Measurements from ENCODE around the gene DLGAP3.
"Not testable (repeated sequence)": the region's sequence is repeated elsewhere in the genome, so short reads cannot be mapped to it uniquely, and the experiment has no call there.

DLGAP3 gene, protein sequence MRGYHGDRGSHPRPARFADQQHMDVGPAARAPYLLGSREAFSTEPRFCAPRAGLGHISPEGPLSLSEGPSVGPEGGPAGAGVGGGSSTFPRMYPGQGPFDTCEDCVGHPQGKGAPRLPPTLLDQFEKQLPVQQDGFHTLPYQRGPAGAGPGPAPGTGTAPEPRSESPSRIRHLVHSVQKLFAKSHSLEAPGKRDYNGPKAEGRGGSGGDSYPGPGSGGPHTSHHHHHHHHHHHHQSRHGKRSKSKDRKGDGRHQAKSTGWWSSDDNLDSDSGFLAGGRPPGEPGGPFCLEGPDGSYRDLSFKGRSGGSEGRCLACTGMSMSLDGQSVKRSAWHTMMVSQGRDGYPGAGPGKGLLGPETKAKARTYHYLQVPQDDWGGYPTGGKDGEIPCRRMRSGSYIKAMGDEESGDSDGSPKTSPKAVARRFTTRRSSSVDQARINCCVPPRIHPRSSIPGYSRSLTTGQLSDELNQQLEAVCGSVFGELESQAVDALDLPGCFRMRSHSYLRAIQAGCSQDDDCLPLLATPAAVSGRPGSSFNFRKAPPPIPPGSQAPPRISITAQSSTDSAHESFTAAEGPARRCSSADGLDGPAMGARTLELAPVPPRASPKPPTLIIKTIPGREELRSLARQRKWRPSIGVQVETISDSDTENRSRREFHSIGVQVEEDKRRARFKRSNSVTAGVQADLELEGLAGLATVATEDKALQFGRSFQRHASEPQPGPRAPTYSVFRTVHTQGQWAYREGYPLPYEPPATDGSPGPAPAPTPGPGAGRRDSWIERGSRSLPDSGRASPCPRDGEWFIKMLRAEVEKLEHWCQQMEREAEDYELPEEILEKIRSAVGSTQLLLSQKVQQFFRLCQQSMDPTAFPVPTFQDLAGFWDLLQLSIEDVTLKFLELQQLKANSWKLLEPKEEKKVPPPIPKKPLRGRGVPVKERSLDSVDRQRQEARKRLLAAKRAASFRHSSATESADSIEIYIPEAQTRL

DNA sequence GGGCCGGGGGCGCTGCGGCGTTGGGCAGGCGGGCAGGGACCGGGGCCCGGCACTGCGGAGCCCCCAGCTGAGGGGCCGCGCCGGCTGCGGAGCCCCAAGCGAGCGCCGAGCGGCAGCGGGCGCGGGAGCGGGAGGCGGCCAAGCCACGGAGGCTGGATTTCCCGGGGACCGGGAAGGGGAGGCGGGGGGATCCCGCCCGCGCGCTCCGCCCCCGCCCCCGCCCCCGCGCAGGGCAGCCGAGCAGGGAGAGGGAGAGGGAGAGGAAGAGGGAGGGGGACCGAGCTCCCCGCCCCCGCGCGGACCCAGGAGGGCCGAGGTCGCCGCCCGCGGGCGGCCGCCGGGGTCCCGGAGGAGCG, at the start of gene DLGAP3:
Gene DLGAP3 (minus strand): TSS at position 154 of the 356 bp plus-strand sequence. CDS start 24,267 bp downstream, outside the sequence.
- DNase-seq = no peak

DNA sequence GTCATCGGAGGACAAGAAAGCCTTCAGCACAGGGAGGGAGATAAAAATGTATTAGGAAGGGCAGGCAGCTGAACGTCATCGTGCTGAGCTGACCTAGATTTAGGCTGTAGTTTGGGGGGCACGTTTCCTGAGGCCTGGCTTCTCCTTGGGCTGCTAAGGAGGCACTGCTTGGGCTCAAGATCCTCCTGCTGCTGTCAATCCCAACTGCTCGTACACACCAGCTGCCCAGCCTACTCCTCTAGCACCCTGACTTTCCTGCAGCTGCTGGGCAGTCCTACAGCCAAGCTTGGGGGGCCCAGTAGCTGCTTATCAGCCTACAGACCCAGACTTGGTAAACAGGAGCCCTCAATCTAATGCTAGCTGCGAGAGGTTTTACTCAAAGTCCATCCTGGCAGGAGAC, 49.5 kb upstream of the DLGAP3 start:
- no peak for DNase-seq

DNA sequence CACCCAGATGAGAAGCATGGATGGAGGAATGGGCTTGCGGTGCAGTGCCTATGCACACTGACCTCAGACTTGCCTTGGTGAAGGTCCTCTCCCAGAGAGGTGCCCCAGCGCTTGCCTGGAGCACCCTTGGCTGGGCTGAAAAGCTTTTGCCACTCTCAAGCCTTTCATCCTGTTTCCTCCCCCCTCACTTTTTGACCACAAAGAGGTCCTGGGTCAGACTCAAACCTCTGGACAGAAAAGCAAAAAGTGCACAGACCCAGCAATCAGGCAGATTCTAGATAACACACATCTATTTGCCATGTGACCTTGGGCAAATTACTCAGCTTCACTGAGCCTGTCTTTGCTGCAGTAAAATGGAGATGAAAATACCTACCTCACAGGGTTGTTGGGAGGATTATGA, 48.4 kb upstream of the DLGAP3 start:
- no peak for DNase-seq

DNA sequence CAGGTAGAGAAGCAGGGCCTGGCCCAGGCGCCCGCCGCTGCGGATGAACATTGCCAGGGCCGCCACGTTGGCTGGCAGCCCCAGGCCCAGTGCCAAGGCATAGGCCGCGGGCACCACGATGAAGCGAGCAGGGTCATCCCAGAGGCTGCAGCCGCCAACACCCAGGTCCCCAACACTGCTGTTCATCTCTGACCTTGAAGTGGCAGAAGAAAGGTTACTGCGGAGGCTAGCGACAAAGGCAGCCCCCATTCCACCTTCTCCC, 47.7 kb upstream of the DLGAP3 start:
- no peak for DNase-seq

DNA sequence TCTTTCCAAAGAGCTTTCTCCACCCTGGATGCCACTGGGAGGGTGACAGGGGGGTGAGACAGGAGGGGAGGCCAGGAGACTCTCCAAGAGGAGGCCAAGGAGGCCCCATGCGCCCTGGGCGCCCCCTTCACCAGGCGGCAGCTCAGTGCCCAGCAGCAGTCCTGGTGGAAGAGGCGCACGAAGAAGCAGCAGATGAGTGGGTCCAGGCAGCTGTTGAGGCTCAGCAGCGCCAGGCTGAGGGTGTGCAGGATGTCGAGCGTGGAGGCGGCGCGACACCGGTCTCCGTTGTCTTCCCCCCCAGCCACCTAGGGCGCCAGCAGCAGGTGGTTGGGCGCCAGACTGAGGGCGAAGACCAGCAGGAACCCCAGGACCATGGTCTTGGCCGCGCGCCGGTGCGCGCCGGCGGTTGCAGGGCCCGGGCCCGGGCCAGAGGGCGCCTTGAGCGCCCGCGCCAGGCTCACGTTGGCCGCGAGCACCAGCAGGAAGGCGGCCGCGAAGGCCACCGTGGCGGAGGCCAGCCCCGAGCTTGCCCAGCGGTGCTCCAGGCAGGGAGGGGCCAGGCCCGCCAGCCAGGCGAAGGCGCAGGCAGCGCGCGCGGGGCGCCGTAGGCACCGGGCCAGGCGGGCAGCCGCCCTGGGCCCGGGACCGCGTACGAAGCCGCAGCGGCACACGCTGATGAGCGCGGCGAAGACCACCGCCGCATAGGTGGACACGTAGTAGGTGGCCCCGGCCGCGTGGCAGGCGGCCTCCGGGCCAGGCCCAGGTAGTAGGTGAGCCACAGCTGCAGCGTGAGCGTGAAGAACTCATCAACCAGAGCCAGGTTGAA, 47.1 kb upstream of the DLGAP3 start:
- no peak for DNase-seq

DNA sequence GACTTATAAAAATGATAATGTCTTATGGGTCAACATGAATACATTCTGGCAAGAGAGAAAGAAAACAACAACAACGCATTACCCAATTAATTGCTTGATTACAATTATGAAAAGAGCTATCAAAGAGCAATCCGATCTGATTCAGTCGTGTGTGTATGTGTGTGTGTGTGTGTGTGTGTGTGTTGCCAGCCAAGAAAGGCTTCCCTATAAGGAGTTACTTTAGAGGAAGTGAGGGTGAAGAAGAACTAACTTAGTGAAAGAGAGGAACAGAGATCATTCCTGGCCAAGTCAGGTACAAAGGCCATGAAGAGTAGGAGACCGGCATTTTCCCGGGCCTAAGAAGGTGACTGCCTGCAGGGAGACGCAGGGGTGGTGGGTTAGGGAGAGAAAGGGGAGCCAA, 46.3 kb upstream of the DLGAP3 start:
- DNase-seq = no peak

DNA sequence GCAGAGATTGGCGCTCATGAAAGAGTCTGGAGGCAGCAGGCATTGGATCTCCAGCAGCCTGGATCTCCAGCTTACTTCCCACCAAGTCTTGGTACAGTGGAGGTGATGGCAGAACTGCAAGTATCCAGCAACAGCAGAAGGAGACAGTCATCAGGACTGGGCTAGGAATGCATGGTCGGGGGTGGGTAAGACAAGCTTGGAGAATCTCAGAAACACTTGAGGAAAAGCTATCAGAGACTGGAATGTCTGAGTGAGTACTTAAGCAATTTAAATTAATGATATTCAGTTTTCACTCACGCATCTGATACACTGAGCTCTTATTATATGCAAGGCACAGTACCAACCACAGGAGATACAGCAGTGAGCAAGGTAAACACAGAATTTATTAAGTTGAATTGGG, 45.9 kb upstream of the DLGAP3 start:
- no peak for DNase-seq

DNA sequence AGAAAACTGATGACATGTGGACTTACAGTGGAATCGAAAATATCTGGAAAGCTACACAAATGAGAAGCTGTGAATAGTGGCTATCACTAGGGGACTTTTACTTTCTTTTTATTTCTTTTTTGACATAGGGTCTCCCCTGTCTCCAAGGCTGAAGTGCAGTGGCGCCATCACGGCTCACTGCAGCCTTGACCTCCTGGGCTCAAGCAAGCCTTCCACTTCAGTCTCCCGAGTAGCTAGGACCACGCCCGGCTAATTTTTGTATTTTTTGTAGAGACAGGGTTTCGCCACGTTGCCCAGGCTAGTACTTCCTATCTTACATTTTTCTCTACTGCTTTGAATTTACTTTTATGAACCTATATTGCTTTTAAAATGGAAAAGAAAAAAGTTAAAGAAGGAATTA, 45.2 kb upstream of the DLGAP3 start:
- no peak for DNase-seq

DNA sequence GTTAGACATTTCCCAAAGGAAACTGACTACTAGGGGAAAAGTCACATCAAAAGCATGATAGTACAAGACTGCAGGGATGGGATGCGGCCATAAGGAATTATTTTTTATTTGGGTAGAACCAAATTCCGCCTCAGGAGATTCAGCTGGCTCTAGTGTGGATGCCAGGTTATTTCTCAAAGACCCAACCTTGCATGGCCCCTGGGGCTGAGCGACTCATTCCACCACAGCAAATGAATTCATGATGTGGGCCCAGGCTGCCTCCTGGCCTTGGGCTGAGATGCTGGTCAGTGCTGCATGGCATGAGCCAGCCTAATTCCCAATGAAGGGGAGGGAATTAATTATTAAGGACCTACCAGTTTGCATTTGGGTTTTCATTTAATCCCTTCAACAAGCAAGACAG, 43.9 kb upstream of the DLGAP3 start:
- peak; percentile 37 for DNase-seq

DNA sequence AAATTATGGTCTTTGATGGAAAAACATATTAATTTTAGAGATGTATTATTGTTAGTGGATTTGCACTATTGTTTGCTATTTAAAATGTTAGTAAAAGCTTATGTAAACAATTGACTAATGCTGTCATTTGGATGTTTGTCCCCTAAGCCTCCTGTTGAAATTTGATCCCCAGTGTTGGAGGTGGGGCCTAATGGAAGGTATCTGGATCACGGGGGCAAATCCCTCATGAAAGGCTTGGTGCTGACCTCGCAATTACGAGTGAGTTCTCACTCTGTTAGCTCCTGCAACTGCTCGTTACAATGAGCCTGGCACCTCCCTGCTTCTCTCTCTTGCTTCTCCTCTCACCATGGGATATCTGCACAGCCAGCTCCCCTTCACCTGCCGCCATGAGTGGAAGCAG, 41.4 kb upstream of the DLGAP3 start:
- DNase-seq = no peak

DNA sequence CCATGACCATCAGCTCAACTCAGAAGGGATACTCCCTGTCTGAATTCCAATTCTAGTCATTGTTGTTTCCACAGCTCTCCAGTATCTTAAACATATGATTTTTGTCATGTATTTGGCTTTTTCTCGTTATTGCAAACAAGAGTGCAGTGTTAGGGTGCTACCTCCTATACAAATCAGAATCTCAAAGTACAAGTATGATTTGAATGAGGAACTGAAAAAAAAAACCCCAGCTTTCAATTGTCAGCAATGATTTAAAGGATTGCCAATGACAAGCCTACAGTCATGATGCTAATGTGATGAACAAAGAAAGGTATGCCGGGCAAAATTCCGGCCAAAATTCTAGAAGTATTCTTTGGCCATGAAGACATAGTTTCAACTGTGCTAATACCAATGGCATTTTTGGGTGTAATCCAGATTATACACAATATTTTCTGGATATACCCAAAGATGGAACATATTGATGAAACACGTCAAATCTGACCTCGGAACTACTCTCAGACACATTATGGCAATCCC, 40.8 kb upstream of the DLGAP3 start:
- DNase-seq = no peak

DNA sequence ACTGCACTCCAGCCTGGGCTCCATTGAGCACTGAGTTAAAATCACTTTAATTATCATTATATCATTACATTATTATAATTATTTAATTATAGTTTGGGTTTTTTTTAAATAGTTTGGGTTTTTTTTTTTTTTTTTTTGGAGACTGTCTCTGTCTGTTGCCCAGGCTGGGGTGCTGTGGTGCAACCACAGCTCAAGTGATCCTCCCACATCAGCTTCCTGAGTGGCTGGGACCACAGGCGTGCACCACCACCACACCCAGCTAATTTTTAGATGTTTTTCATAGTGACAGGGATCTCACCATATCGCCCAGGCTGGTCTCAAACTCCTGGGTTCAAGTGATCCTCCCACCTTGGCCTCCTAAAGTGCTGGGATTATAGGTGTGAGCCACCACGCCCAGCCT, 38.8 kb upstream of the DLGAP3 start:
- not testable (repeated sequence) for DNase-seq

DNA sequence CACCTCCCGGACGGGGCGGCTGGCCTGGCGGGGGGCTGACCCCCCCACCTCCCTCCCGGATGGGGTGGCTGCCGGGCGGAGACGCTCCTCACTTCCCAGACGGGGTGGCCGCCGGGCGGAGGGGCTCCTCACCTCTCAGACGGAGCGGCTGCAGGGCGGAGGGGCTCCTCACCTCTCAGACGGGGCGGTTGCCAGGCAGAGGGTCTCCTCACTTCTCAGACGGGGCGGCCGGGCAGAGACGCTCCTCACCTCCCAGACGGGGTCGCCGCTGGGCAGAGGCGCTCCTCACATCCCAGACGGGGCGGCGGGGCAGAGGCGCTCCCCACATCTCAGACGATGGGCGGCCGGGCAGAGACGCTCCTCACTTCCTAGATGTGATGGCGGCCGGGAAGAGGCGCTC, 38.2 kb upstream of the DLGAP3 start:
- DNase-seq = not testable (repeated sequence)

DNA sequence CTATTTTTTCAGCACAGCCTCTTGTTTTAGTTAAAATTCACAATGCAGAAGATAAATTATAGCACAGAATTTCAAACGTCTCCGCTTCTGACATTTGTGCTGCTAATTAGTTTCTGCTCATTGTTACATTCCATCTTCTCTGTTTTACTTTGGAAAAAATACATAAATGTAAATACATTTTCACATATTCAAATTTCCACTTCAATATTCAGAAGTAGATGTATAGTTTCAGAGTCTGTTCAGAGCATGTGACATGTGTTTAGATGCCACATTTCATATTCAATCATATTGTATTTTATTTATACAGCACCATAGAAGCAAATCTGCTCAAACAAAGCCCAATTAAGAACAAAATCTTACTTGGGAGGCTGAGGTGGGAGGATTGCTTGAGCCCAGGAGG, 36.1 kb upstream of the DLGAP3 start:
- DNase-seq = no peak

DNA sequence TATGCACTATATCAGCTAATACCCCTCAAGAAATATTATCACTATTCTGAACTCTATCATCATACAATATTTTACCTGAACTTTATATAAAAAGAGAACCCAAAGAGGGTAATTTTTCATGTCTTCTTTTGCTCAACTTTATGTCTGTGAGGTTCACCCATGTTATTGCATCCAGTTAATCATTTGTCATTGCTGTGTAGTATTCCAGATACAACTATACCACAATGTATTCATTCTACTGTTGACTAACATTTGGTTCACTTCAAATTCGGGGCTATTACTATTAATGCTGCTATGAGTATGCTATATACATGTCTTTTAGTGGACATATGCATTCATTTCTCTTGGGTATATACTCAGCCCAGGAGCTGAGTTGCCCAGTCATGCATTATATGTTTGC, 21.0 kb upstream of the DLGAP3 start:
- no peak for DNase-seq

DNA sequence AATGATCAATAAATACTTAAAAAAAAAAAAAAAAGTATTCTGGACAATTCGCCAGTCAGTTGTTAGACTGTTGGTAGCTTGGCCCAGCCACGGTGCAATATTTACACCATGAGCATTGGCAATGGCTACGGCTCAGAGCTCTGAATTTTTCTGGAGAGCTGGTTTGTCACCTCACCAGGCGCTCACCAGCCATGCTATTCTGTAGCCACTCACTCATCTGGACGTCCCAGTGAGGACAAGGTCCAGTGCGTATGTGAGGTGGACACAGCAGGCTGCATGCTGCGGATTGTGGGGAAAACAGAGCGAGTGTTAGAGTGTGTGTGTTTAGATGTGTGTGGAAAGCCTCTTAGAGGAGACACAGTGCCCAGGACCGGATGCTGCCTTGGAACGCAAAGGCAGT, 19.3 kb upstream of the DLGAP3 start:
- not testable (repeated sequence) for DNase-seq

DNA sequence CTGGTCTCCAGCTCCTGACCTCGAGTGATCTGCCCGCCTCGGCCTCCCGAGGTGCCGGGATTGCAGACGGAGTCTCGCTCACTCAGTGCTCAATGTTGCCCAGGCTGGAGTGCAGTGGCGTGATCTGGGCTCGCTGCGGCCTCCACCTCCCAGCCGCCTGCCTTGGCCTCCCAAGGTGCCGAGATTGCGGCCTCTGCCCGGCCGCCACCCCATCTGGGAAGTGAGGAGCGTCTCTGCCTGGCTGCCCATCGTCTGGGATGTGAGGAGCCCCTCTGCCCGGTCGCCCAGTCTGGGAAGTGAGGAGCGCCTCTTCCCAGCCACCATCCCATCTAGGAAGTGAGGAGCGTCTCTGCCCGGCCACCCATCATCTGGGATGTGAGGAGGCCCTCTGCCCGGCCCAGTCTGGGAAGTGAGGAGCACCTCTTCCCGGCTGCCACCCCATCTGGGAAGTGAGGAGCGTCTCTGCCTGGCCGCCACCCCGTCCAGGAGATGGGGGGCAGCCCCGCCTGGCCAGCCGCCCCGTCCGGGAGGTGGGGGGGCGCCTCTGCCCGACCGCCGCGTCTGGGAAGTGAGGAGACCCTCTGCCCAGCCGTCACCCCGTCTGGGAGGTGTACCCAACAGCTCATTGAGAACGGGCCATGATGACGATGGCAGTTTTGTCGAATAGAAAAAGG, 18.3 kb upstream of the DLGAP3 start:
- not testable (repeated sequence) for DNase-seq

DNA sequence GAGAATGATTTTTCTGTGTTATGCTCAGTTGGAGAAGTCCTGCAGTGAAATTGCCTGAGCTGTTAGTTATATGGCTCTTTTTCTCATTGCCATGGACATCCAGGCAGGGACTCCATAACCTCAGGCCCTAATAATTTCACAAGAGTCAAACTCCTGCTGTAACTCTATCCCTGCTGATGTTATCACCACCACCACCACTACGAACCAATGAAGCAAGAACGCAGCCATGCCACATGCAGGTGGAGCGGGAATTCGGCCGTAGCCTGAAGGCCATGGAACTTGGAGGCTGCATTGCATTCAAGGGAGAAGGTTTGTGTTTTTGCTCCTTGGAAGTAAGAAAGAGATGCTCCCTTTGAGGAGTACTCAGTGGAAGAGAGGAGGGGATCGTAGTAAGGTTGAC, 16.8 kb upstream of the DLGAP3 start:
- DNase-seq = no peak

DNA sequence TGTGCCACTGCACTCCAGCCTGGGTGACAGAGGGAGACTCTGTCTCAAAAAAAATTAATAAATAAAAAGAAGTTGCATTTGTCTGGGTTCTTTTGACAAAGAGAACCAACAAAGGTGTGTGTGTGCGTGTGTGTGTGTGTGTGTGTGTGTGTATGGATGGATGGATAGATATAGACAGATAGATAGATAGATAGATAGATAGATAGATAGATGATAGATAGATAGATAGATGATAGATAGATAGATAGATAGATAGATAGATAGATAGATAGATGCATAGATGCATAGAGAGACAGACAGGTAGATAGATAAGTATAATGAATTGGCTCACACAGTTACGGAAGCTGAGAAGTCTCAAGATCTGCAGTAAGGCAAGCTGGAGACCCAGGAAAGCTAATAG, 12.3 kb upstream of the DLGAP3 start:
- DNase-seq = not testable (repeated sequence)

DNA sequence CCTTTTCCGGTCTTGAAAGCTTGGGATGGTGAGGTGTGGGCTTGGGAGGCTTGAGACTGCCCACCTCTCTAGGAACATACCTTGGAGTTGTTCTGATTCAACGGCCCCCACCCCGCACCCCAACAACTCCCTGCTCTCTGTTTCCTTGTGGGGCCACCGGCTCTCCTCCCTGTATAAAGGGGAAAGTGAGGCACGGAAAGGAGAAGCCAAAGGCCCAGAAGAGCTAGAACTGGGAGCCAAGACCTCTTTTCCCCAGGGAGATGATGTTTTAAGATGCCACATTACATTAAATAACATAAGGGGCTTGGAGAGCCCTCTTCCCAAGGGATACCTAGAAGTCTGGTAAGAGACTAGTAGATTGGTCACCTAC, 1.2 kb upstream of the DLGAP3 start:
- no peak for DNase-seq

DNA sequence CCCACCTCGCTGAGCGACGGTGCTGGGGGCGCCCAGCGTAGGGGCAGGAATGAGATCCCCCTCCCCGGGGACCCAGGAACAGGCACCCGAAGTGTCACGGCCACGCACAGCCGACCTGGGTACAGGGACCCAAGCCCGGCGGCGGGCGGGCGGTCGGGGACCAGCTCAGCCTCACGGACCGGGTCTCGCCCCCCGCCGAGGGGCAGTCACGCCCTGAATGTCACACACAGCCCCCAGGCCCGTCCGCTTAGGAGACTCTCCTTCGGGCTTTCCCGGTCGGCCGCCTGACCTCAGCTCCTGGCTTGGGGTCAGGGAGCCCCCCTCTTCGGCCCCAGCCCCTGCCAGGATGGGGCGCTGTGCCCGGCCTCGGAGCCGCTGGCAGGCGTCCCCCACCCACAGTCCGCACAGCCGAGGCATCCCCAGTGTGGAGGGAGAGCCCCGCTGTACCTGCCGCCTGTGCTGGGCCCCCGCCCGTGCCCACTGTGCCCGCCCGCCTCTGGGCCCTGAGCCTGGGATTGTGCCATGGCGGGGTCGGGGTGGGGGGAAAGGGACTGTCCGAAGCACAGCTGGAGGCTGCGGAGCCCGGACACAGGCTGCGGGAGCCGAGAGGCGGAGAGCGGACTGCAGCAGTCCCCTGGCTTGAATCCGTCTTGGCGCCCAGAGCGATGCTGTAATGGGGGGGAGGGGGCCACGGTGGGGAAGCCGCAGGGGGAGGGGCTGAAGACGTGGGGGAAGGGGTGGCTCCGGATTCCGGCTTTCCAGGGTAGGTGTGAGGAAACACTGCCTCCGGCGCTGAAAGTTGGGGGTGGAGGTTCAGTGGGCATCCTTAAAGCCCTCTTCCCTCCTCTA, 627 bp upstream of the DLGAP3 start:
- no peak for DNase-seq
